ENCODE measurements around the gene SPTA1. TPM values are rescaled to one million over a fixed set of nuclear protein-coding genes. Genes with fewer than 3 reads are reported as not detected.

The SPTA1 gene
- total RNA-seq, 1 donor from 2014 or later: not detected

- DNase-seq (ENCODE audit: low spot score): no peak
Measured at GRCh38 chr1:158570480-158570879, 116.0 kb downstream of the SPTA1 start, which contains the start of gene OR6P1. Gene OR6P1, minus strand, starts transcription at chr1:158570580. Its CDS starts 6,976 bp downstream, at chr1:158563604.

- DNase-seq (ENCODE audit: low spot score): no peak
Measured at GRCh38 chr1:158564608-158565007, 121.9 kb downstream of the SPTA1 start.

- no peak for DNase-seq (ENCODE audit: low spot score)
Measured at GRCh38 chr1:158563853-158564252, 122.7 kb downstream of the SPTA1 start.

Other genes with a start within 250 kb of the SPTA1 start
- gene OR10K1, start 224.9 kb downstream of the SPTA1 start, total RNA-seq: not detected
- not detected for gene OR10R2, start 214.5 kb downstream of the SPTA1 start, total RNA-seq
- not detected for gene OR6Y1, start 132.3 kb downstream of the SPTA1 start, total RNA-seq
- not detected for gene OR6P1, start 116.1 kb downstream of the SPTA1 start, total RNA-seq
- gene OR10X1, start 106.8 kb downstream of the SPTA1 start, total RNA-seq: not detected
- not detected for gene OR10Z1, start 81.4 kb downstream of the SPTA1 start, total RNA-seq
- gene OR6K2, start 13.9 kb upstream of the SPTA1 start, total RNA-seq: not detected
- not detected for gene OR6K3, start 34.0 kb upstream of the SPTA1 start, total RNA-seq
- gene OR6K6, start 68.0 kb upstream of the SPTA1 start, total RNA-seq: not detected
- gene OR6N1, start 85.5 kb upstream of the SPTA1 start, total RNA-seq: not detected
- gene OR6N2, start 94.5 kb upstream of the SPTA1 start, total RNA-seq: not detected
- gene MNDA, start 144.6 kb upstream of the SPTA1 start, total RNA-seq: 2.1 TPM
- 2.1 TPM for gene PYHIN1, start 244.8 kb upstream of the SPTA1 start, total RNA-seq

Measured in ureter (tissue), 1 donor.